Skeletal muscle cell (primary cell): ENCODE data around the gene RANBP3.

Experiments used
- DNase-seq: peaks from one replicate; pipeline ENCODE4 v3.0.0-alpha.2; 2010; ENCODE audit warnings: low read depth
- H3K4me3 ChIP-seq: 2 replicates; pipeline ENCODE4 v1.5.1; 2011; ENCODE audit warnings: low read depth, mild to moderate bottlenecking, control low read depth, low read length, moderate library complexity

The RANBP3 gene

DNA sequence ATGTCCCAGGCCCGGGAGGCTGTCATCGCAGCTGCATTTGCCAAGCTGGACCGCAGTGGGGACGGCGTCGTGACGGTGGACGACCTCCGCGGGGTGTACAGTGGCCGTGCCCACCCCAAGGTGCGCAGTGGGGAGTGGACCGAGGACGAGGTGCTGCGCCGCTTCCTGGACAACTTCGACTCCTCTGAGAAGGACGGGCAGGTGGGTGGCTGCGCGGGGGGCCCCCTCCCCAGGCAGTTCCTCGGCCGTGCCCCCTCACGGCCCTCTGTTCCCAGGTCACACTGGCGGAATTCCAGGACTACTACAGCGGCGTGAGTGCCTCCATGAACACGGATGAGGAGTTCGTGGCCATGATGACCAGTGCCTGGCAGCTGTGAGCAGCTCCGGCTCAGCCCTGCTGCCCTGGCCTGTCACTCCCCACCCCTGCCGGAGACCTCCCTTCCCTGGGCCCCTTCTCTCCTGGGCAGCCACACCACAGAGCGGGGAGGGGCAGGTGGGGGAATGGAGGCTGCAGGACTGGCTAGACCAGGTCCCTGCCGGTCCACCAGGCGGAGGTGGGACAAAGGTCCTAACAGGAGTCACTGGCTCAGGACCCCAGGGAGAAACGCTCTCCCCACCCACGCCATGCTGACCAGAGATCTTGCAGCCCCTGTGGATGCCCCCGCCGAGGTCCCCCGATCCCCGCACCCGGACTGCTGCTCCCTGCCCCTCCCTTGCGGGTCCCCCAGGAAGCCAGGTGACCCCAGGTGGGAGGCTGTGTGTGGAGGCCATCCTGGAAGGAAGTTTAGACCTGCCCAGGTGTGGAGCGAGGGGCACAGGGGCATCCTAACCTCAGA is 62.8 kb downstream of the RANBP3 start:
- H3K4me3 ChIP-seq = no peak overlapping the region

GRCh38 chr19:5914358-5914774 is 63.6 kb downstream of the RANBP3 start:
- no peak for DNase-seq
- H3K4me3 ChIP-seq = no peak overlapping the region

More for the DNA sequence above, 62.8 kb downstream of the RANBP3 start:
- DNase-seq = no peak

- DNase-seq = no peak
- no peak within 1 kb of the TSS for H3K4me3 ChIP-seq
Observed at GRCh38 chr19:5913739-5914357, 64.1 kb downstream of the RANBP3 start, which contains the start of gene CAPS. Gene CAPS, plus strand, starts transcription at chr19:5914254. Its CDS starts 153 bp downstream, at chr19:5914407.

DNA sequence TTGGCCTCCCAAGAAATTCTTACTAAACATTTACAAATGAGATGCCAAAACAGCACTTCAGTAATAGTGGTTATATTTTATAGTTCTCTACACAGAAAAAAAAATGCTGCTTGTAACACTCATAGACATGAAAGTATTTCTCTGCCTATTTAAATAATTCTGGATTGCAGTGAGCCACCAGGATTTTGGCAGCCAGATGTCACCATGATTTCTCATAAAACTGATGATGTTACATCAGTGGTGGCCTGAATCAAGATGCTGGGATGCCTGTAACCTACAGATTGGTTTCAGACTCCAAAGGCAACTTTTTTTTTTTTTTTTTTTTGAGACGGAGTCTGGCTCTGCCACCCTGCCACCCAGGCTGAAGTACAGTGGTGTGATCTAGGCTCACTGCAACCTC is 66.6 kb downstream of the RANBP3 start:
- no peak for DNase-seq
- no peak overlapping the region for H3K4me3 ChIP-seq

DNA sequence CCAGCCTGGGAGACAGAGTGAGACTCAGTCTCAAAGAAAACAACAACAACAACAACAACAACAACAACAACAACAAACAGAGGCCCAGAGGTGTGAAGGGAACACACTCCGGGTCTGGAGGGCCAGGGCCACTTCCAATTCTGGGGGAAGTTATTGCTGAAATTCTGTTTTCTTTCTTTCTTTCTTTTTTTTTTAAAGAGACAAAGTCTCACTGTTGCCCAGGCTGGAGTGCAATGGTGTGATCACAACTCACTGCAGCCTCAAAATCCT is 67.4 kb downstream of the RANBP3 start:
- no peak overlapping the region for H3K4me3 ChIP-seq
- no peak for DNase-seq

DNA sequence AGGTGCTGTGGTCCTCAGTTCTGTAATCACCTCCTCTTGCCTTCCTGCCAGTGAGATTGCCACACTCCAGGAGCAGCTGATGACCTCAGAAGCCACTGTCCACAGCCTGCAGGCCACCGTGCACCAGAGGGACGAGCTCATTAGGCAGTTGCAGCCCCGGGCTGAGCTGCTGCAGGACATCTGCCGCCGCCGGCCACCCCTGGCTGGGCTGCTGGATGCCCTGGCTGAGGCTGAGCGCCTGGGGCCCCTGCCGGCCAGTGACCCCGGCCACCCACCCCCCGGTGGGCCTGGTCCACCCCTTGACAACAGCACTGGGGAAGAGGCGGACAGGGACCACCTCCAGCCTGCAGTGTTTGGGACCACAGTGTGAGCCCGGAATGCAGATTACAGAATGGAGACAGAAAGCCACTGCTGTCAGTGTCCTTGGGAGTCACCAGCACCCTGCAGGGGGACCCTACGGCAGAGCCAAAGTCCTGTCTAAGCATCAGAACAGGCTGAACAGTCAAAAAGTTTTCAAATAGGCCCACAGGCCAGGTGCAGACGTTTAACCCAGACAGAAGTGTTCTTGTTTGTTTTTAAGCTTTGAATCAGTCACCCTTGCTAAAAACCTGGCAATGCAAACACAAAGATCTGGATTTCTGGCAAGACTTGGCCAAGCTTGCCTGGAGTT is 69.0 kb downstream of the RANBP3 start:
- no peak for DNase-seq
- no peak overlapping the region for H3K4me3 ChIP-seq

DNA sequence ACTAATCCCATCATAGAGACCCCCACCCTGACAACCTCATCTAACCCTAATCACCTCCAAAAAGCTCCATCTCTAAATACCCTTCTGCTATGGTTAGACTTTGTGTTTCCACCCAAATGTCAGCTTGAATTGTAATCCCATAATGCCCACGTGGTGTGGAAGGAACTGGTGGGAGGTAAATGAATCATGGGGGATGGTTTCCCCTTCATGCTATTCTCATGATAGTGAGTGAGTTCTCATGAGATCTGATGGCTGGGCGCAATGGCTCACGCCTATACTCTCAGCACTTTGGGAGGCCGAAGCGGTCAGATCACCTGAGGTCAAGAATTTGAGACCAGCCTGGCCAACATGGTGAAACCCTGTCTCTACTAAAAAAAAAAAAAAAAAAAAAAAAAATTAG is 70.7 kb downstream of the RANBP3 start:
- H3K4me3 ChIP-seq = no peak overlapping the region
- DNase-seq = no peak

DNA sequence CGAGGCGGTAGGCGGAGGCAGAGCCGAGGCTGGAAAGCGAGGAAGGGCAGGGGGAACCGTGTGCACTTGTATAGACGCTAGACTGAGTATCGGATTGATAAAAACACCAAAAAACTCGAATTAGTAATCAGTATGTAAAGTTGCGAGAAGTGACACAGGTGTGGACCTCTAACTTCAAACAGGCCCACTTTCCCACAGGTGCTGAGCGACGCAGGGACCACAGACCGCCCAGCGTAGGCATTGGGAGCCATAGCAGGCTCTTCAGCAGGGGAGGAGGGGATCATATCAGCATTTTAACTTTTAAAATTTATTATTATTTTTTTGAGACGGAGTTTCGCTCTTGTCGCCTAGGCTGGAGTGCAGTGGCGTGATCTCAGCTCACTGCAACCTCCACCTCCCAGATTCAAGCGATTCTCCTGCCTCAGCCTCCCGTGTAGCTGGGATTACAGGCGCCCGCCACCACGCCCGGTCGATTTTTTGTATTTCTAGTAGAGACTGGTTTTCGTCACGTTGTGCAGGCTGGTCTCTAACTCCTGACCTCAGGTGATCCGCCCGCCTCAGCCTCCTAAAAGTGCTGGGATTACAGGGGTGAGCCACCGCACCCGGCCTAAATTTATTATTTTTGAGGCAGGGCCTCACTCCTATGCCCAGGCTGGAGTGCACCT is 72.7 kb downstream of the RANBP3 start:
- no peak for DNase-seq
- peak overlapping the region; percentile 80 for H3K4me3 ChIP-seq

DNA sequence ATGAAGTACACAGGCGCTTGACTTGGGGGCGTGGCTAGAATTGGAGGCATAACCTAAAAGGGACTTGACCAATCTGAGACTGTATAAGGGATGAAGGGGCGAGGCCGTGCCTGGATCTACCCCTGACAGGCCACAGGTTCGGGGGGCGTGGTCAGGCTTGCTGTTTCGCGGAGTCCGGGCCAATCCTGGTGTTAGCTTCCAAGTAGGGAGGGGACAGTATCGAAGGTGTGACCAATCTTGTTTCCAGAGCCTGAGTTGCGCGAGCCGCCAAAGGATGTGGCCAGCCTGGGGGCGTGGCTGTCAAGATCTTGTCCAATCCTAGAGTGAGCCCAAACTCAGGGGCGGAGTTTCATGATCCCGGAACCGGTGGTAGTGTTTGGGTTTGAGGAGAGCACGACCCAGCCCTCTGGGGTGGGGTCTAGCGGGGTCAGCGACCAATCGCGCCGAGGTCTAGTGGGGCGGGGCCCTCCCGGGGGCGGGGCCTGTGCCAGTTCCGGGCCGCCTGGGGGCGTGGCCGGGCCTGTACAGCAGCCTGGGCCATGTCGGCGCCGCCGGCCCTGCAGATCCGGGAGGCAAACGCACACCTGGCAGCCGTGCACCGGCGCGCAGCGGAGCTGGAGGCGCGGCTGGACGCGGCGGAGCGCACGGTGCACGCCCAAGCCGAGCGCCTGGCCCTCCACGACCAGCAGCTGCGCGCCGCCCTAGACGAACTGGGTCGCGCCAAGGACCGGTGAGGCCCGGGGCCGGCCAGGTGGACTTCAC is 73.4 kb downstream of the RANBP3 start, which contains the start of gene VMAC:
TSS of gene VMAC (plus strand) at position 521 of the 762 bp plus-strand sequence. CDS start at position 540, 19 bp downstream.
- DNase-seq = peak; percentile 100
- peak within 1 kb of the TSS; percentile 92 for H3K4me3 ChIP-seq

GRCh38 chr19:5903624-5904351 is 74.2 kb downstream of the RANBP3 start, which contains the start of gene NDUFA11:
Gene NDUFA11, minus strand, starts transcription at chr19:5903790. Its CDS starts 82 bp downstream, at chr19:5903708.
- H3K4me3 ChIP-seq = peak within 1 kb of the TSS; percentile 92
- DNase-seq = no peak

DNA sequence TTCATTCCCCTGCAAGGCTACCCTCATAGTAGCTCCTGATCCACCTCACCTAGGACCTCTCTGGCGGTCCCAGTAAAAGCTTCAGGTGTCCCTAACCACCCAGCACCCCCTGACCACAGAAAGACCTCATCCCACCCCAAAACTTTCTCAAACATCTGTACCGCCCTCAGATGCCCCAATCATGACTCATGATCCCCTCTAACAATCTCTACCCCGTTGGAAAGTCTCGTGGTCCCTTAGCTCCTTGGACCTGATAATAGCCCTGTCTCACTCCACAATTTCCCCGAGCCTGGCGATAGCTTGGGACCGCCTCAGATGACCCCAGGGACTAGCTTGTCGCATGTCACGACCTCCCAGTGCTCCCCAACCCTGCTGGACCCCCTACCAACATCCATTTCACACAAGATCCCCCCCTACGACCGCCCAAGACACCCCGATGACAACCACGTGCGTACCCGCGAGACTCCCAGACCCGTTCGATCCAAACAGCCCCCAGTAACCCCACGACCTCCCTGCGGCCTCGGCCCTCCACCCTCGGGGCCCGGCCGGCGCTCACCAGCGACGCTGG is 74.8 kb downstream of the RANBP3 start:
- DNase-seq = no peak
- H3K4me3 ChIP-seq = peak overlapping the region; percentile 92

DNA sequence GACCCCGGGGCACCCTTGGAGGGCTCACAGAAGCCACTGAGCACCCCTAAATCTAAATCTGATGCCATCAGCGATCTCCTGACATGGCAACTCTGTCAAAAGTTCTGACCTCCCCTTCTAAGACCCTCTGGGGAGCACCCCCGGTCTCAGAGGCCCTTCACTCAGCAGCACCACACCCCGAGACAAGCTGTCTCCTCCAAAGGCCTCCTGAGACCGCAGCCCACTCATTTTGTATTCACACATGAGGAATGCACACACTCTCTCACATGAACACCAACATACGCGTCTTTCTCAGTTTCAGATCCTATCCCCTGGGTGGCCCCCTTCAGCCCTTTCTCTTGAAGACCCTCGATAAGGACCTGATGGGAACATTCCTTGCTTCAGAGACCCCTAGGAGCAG is 77.0 kb downstream of the RANBP3 start:
- no peak overlapping the region for H3K4me3 ChIP-seq
- DNase-seq = no peak

GRCh38 chr19:5899728-5900526 is 78.0 kb downstream of the RANBP3 start:
- no peak overlapping the region for H3K4me3 ChIP-seq
- DNase-seq = no peak

GRCh38 chr19:5897189-5897969 is 80.6 kb downstream of the RANBP3 start:
- no peak overlapping the region for H3K4me3 ChIP-seq
- DNase-seq = no peak

GRCh38 chr19:5896365-5897076 is 81.4 kb downstream of the RANBP3 start:
- no peak overlapping the region for H3K4me3 ChIP-seq
- DNase-seq = no peak

DNA sequence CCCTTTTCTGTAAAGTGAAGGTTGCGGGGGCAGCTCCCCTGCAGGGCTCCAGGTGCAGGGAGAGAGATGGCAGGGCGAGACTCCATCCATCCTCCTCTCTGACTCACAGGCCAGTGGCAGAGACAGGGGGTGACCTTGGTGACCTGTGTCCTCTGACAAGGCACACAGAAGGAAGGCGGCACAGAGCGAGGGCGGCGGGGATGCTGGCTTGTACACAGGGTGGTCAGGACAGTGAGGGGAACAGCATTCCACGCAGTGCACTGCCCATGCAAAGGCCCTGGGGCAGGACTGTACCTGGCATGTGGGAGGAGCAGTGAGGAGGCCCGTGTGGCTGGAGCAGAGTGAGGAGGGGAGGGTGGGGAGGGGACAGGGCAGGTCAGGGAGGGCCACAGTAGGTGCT is 82.0 kb downstream of the RANBP3 start:
- no peak overlapping the region for H3K4me3 ChIP-seq
- DNase-seq = no peak
